ENCODE measurements around the gene ATOH8.

ATOH8 gene

DNA sequence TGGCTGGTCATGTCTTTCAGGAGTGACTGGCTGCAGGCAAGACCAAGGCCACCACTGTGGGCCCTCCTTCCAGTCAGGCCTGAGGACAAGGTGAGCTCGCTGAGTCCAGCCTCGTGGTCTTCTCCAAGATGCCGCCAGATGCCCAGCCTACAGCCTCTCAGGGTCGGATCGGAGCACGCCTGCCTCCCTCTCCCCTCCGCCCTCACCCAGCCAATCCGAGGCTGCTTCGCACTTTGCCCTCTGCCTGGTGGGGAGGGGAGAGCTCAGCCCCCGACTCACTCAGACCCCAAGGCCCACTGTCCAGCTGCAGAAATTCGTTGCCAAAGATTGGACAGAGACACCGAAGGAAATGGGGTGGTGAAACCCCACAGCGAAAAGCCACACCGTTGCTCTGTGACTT is 33.1 kb downstream of the ATOH8 start:
- TF ChIP-seq, protein P1, sequence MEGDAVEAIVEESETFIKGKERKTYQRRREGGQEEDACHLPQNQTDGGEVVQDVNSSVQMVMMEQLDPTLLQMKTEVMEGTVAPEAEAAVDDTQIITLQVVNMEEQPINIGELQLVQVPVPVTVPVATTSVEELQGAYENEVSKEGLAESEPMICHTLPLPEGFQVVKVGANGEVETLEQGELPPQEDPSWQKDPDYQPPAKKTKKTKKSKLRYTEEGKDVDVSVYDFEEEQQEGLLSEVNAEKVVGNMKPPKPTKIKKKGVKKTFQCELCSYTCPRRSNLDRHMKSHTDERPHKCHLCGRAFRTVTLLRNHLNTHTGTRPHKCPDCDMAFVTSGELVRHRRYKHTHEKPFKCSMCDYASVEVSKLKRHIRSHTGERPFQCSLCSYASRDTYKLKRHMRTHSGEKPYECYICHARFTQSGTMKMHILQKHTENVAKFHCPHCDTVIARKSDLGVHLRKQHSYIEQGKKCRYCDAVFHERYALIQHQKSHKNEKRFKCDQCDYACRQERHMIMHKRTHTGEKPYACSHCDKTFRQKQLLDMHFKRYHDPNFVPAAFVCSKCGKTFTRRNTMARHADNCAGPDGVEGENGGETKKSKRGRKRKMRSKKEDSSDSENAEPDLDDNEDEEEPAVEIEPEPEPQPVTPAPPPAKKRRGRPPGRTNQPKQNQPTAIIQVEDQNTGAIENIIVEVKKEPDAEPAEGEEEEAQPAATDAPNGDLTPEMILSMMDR (conservative IDR thresholded peaks at IDR 0.05) = no peak
- H3K27ac ChIP-seq = no peak overlapping the region

GRCh38 chr2:85787282-85787980 is 33.6 kb downstream of the ATOH8 start:
- H3K27ac ChIP-seq = no peak overlapping the region

GRCh38 chr2:85787981-85788340 is 34.2 kb downstream of the ATOH8 start:
- TF ChIP-seq, protein P1 (conservative IDR thresholded peaks at IDR 0.05) = no peak
- no peak overlapping the region for H3K27ac ChIP-seq

More at GRCh38 chr2:85787282-85787980, 33.6 kb downstream of the ATOH8 start:
- TF ChIP-seq, protein P1 (conservative IDR thresholded peaks at IDR 0.05) = no peak

- no peak overlapping the region for H3K27ac ChIP-seq
- TF ChIP-seq, protein P1 (conservative IDR thresholded peaks at IDR 0.05) = no peak
Measured at GRCh38 chr2:85788603-85789002, 34.8 kb downstream of the ATOH8 start.

GRCh38 chr2:85789271-85789670 is 35.5 kb downstream of the ATOH8 start:
- TF ChIP-seq, protein P1 (conservative IDR thresholded peaks at IDR 0.05) = no peak

GRCh38 chr2:85790032-85790431 is 36.2 kb downstream of the ATOH8 start:
- H3K27ac ChIP-seq = no peak overlapping the region

More at GRCh38 chr2:85789271-85789670, 35.5 kb downstream of the ATOH8 start:
- H3K27ac ChIP-seq = no peak overlapping the region

GRCh38 chr2:85790499-85791188 is 36.9 kb downstream of the ATOH8 start:
- no peak overlapping the region for H3K27ac ChIP-seq
- TF ChIP-seq, protein P1 (conservative IDR thresholded peaks at IDR 0.05) = no peak

More at GRCh38 chr2:85790032-85790431, 36.2 kb downstream of the ATOH8 start:
- TF ChIP-seq, protein P1 (conservative IDR thresholded peaks at IDR 0.05) = no peak

Data from VCaP (cell line).